GM21360 (cell line): ENCODE data around the gene SDF2L1.
"Not testable (repeated sequence)": the region's sequence is repeated elsewhere in the genome, so short reads cannot be mapped to it uniquely, and the experiment has no call there.

ENCODE experiments used
- ATAC-seq: cut with Tn5 transposase; IDR thresholded peaks from one replicate; pipeline ENCODE4 v1.9.1; 2021; ENCODE audit warnings: mild to moderate bottlenecking, moderate library complexity; ENCODE audit not compliant: unreplicated experiment

SDF2L1 gene, protein sequence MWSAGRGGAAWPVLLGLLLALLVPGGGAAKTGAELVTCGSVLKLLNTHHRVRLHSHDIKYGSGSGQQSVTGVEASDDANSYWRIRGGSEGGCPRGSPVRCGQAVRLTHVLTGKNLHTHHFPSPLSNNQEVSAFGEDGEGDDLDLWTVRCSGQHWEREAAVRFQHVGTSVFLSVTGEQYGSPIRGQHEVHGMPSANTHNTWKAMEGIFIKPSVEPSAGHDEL

DNA sequence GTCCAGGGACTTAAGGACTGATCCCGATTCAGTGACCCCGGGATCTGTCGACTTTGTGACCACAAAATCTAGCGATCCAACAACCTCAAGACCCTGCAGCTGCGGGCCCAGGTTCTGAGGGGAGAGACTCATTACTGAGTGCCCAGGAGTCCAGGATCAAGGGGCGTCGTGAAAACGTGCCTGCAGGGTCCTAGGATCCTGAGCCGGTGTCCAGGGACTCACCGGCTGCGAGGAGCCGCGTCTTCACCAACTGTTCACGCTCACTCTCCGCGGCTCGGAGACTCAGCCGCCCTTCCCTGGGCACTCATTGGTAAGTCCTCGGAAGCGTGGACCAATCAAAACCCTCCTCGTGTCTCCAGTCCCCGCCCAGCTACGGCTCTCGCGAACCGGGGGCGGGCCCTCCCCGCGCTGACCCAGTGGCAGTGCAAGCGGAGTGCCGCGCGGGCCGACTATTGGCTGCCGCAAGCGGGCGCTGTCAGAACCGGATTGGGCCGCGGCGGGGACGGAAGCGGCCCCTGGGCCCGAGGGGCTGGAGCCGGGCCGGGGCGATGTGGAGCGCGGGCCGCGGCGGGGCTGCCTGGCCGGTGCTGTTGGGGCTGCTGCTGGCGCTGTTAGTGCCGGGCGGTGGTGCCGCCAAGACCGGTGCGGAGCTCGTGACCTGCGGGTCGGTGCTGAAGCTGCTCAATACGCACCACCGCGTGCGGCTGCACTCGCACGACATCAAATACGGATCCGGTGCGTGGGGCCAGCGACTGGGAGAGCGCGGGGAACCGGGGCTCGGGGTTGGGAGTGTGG lies at the start of gene SDF2L1:
SDF2L1 (plus strand) TSS at position 514 of the 795 bp plus-strand sequence; CDS start at position 549, 35 bp downstream.
- peak; percentile 88 for ATAC-seq

DNA sequence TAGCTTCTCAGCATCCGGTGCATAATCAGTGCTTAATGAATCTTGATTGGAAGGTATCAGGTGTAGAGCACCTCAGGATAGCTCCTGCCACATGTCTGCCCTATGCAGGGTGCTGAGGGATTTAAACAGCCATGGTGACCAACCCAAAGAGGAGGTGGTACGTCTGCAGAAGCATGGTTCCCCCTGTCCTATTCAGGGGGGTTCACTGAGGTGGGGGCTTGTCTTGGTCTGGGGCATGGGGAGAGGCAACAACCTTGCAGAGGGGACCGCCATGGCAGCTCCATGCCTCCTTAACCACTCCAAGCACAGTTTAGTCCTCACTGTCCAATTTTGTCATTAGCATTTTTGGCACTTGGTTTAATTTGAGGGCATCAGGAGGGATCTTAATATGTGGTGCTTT lies 49.7 kb upstream of the SDF2L1 start:
- ATAC-seq = no peak

DNA sequence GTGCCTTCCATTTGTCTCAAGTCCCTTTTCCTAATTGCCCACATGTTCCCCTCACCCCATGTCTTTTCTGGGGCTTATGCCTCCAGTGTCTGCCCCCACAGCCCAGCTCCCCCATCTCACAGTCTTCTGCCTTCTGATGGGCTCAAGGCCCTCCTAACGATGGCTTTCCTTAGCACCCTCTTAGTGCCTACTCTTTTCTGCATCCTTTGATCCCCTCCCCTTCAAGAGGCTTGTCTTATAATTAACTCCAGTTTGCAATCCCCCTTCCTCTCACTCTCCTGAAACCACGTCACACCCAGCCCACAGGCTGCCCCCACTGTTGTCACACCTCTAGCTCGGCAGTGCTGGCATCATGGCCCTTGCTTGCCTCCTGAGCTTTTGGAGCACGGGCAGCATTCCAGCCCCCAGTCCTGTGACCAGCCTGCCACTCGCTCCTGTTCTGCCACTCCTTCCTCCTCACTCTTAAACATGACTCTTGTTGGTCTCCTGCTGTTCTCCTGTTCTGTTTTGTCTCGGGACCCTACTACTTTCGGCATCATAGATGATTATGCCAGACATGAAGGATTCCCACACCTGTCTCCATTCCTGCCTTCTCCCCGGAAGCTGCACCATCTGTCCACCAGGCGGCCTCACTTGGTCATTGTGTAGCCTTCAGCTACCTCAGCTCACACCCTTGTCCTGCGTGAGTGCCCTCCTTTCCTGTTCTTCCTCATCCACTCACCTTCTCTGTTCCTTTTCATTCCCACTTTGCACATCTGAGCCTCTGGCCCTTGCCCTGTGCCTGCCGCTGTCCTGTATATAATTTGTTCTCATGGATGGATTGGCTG lies 48.5 kb upstream of the SDF2L1 start:
- ATAC-seq = no peak

DNA sequence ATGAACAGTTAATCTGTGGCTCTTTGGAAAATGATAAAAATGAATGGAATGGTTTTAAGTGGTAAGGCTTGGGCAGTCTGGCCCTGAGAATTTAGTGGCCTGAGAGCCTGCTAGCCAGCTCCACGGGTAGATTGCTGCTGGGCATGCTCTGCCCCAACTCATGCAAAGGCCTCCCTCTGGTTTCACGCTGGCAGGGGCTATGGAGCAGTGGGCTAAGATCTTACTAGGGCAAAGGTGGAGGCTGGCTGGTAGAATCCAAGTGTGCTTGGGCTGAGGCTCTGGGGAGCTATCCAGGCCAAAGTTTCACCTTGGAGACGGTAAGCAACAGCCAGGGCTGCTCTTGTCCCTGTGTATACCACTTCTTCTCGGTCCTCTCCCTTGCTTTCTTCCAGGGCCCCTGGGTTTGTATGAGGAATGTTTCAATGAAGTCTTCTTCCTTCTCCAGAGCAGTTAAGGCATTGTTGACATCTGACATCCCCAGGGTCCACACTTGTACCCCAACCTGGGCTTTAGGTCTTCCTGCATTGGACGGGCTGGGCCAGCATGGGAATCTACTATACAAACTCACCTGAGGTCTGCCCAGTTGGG lies 47.1 kb upstream of the SDF2L1 start:
- ATAC-seq = no peak

DNA sequence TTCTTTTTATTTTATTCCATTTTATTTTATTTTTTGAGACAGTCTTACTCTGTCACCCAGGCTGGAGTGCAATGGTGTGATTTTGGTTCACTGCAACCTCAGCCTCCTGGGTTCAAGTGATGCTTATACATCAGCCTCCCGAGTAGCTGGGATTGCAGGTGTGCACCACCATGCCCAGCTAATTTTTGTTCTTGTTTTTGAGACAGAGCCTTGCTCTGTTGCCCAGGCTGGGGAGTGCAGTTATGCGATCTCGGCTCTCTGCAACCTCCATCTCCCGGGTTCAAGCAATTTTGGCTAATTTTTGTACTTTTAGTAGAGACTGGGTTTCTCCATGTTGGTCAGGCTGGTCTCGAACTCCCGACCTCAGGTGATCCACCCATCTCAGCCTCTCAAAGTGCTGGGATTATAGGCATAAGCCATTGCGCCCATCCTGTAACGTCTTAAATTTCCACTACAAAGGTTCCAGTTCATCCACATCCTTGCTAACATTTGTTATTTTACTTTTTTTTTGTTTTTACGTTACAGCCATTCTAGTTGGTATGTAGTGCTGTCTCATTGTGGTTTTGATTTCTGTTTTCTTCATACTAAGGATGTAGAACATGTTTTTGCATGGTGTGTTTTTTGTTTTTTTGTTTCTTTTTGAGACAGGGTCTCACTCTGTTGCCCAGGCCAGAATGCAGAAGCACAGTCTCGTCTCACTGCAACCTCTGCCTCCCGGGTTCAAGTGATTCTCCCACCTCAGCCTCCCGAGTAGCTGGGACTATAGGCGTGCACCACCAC lies 45.6 kb upstream of the SDF2L1 start:
- not testable (repeated sequence) for ATAC-seq

DNA sequence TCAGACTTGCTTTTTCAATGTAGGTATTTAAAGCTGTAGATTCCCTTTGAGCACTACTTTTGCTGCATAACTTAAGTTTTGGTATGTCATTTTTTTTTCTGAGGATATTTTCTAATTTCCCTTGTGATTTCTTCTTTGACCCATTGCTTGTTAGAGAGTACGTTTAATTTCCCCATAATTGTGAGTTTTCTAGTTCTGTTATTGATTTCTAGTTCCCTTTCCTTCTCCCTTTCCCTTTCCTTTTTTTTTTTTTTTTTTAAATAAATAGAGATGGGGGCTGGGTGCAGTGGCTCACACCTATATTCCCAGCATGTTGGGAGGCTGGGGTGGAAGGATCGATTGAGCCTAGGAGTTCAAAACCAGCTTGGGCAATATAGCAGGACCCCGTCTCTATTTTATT lies 43.8 kb upstream of the SDF2L1 start:
- ATAC-seq = no peak

DNA sequence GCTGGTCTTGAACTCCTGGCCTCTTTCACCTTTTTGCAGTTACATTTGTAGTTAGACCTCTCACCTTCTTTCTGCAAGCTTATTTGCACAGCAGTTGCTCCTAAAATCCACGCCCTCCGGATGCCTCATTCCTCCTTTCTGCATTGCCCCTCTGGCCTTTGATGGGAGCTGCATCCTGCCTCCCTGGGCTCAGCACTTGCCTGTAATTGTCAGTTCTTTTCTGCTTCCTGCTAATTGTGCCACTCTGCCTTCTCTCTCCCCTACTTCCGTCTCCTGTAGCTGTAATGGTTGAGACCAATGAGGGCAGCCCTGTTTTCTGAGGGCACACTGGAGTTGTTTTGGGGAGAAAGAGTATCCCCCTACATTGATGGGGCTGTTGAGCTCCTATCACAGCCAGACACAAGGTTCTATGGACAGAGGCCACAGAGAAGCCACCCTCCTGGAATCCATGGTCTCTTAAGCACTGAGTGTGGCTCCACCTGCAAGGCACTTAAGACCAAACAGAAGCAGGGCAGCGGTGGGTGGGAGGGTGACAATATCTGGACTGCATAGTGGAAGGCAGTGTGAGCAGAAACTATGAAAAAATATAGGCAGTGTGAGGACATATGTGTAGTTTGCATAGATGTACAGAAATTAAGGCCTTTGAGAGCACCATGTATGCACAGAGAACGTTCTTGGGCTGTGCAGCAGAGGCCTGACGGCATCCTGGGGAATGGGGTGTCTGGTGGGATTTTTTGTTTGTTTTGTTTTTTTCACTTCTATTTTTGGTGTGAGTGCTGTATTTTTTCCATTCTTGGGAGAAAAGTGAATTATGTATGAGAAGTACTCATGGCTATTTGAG lies 42.8 kb upstream of the SDF2L1 start:
- ATAC-seq = no peak

DNA sequence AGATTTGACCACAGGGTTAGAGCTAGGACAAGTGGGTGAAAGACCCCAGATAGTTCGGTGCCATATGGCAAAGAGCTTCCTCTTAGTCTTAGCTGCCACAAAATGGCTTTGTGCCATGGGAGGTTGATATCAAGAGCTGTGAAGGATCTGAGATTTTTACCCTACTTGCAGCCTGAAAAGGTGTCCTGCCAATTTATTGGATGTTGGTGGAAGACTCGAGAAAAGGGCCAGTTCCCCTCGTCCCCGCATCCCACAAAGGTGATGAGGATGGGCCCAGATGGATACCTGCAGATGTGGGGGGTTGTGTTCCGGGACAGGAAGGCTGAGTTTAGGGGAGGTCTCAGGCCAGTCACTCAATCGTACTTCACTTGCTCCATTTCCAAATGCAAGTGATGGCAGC lies 39.5 kb upstream of the SDF2L1 start:
- ATAC-seq = no peak

DNA sequence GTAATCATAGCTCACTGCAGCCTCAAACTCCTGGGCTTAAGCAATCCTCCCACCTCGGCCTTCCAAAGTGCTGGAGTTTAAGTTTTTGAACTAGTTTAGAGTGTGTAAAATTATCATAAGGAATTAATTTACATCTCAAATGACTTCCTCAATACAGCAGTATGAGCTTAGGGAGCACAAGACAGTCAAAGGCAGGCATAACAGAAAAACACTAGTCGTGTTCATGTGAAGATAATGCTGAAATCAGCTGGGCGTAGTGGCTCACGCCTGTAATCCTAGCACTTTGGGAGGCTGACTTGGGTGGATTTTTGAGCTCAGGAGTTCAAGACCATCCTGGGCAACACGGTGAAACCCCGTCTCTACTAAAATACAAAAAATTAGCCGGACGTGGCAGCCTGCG lies 38.1 kb upstream of the SDF2L1 start:
- no peak for ATAC-seq

DNA sequence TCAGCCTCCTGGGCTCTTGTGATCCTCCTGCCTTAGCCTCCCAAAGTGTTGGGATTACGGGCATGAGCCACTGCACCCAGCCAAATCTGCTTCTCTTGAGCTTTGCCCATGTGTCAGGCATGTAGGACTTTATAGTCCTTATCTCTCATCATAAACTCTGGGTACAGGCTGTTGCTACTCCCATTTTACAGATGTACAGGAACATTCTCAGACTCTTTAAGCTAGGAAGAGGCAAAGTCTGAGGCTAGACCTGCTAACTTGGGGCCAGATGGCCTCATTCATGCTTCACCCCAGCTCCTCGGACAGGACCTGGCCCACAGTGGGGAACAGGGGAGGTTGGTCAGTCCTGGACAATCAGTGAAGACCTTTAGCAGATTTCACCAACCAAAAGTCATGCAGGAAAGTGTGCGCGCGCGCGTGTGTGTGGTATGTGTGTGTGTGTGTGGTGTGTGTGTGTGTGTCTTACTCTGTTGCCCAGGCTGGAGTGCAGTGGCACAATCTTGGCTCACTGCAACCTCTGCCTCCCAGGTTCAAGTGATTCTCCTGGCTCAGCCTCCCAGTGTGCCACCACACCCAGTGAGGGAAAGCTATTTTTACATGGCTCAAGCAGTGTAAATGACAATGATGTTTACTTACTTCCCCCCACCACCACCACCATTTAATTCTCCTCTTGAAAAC lies 36.1 kb upstream of the SDF2L1 start:
- no peak for ATAC-seq

DNA sequence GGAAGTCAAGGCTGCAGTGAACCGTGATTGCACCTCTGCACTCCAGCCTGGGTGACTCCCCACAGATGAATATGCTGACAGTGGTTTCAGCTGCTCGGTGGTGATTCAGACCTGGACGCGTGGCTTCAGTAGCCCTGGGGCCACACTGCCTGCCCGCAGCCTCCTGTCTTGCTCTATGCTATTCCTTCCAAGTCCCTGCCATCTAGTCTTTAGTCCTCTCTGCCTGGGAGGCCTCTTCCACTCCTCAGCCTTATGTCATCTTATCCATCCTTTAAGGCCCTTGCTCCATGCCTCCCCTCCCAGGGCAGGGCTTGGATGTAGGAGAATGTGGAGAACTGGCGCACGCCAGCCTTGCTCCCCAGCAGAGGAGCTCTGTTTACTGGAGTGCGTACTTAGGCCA lies 35.3 kb upstream of the SDF2L1 start:
- ATAC-seq = no peak

DNA sequence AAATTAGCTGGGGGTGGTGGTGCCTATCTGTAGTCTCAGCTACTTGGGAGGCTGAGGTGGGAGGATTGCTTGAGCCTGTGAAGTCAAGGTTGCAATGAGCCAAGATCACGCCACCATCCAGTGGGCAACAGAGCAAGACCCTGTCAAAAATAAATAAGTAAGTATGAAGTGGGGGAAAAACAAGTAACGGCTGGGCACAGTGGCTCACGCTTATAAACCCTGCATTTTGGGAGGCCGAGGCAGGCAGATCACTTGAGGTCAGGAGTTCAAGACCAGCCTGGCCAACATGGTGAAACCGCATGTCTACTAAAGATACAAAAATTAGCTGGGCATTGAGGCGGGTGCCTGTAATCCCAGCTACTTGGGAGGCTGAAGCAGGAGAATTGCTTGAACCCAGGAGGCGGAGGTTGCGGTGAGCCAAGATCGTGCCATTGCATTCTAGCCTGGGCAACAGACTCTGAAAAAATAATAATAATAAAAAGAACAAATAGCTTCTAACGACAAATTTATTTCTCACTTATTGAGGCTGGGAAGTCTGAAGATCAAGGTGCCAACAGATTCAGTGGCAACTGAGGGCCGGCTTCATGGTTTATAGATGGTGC lies 32.4 kb upstream of the SDF2L1 start:
- not testable (repeated sequence) for ATAC-seq

DNA sequence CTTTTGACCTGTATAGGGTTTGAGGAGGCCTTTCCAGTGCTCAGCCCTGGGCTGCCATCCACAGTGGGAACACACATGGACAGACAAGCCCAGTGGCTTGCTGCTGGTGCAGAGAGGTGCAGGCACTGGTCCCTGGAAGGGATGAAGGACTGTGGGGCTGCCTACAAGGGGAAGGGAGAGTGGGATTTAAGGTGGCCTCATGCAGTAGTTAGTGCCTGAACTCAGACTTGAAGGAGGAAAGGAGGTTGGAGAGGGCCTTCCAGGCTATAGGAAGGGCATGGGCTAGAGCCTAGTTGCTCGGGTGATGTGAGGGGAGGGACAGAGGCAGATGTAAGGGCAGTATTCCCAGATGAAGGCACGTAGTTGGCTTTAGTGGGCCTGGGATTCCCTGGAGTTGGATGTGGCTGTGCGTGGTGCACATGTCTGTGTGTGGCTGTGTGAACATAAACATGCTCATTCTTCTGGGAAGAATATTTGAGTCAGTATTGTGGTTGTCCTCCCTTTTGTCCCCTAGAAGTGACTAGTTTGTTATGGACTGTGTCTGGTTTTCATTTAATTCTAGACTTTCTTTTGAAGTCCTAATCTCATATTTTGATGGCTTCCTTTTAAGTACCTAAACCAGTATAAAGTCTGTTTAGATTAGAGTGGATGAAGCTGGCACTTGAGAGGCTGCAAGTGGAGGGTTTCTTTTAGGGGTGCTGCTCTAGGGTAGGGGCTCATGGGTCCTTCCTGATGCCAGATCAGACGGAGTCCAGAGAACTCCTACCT lies 30.7 kb upstream of the SDF2L1 start:
- no peak for ATAC-seq

DNA sequence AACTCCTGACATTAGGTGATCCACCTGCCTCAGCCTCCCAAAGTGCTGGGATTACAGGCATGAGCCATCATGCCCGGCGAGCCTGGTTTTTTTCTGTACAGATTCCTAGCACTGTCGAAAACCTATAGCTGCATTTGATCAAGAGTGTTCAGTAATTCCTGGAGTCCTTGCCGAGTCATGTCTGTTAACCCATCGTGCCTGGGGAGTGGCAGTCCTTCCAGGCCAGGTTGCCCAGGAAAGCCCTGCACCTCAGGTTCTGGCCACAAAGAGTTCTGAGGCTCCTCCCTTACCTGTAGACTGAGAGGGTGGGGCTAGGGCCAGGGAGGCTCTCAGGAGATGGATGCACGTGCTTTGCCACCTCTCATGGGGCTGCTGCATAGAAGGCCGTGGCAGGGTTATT lies 29.2 kb upstream of the SDF2L1 start:
- no peak for ATAC-seq

DNA sequence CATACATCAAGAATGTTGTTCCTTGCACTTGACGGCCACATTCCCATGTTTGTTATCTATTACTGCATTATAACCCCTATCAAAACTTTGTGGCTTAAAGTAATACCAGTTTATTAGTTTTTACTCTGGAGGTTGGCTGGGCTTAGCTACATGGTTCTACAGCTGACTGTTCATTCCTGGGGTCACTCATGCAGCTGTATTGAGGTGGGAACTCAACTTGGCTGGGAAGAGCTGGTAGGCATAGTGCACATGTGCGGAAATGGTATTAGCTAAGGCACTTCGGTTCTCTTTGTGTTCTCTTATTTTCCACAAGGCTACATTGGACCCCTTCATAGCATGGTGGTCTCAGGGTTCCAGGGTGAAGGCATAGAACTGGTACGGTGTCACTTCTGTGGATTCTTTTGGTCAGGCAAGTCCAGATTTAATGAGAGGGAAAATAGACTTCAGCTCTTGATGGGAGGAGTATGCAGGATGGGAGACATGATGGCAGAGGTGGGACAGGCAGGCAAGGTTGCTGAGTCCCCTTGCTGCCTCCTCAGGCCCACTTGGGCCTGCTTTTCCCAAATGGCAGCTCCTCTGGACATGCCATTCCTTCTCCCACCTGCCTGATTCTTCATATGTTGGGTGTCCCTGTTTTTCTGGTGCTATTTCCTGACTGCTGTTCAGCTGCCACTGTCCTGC lies 28.4 kb upstream of the SDF2L1 start:
- ATAC-seq = no peak

DNA sequence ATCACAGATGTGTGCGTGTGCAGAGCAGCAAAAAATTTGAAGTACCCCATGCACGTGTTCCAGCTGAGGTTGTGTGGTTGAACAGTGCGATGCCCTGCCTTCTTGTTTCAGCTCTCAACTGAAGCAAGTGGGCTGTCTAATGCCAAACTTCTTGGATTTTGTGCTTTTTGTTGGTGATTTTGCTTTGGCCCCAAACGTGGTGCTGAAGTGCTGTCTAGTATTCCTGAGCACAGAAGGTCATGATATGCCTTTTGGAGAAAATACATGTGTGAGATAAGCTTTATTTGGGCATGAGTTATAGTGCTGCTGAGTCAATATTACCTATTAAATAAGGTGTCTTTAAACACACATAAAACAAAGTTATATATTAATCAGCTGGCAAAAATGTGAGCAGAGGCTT lies 26.4 kb upstream of the SDF2L1 start:
- no peak for ATAC-seq

DNA sequence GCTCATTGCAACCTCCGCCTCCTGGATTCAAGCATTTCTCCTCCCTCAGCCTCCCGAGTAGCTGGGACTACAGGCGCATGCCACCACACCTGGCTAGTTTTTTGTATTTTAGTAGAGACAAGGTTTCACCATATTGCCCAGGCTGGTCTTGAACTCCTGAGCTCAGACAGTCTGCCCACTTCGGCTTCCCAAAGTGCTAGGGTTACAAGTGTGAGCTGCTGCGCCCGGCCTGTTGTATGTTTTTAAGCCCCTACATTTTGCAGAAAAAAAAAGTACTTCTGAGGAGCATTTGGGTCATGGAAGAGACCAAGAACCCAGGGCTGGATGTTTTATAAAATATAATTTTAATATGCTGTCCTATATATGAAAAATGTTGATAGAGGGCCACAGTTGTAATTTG lies 24.8 kb upstream of the SDF2L1 start:
- not testable (repeated sequence) for ATAC-seq
